GM10266 (cell line): ENCODE data around the gene PLOD3.

Experiments
- DNase-seq: peaks from one replicate; pipeline ENCODE4 v3.0.0; 2012; ENCODE audit errors: extremely low spot score
- TF ChIP-seq, protein P1 (sequence below): IDR thresholded peaks from 2 replicates; pipeline ENCODE4 v1.5.1; 2012; ENCODE audit warnings: mild to moderate bottlenecking, low read depth; ENCODE audit not compliant: control insufficient read depth, insufficient read depth; ENCODE audit errors: missing control alignments

Gene PLOD3

DNA sequence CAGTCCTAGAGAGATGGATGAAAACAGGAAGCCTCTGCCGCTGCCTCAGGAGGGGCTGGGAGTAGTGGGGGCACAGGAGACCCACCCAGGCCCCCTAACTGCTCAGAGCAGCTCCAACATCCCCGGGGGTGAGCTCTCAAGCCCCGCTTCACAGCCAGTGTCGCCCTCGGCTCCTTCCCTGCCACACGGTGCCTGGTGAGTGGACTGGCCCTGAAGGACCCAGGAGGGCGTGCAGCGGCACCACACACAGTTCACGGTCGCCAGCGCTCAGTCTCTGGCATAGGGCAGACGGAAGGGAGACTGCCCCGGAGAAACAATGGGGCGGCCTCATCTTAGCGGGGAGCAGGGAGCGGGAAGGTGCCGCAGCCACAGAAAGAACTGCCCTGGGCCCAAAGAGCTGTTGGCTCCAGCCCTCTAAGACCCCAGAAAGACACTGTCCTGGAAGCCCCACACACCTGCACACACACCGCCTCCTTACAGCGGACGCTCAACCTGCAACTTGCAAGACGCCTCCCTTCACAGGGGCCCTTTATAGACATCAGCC lies 19.0 kb upstream of the PLOD3 start:
- TF ChIP-seq, protein P1, sequence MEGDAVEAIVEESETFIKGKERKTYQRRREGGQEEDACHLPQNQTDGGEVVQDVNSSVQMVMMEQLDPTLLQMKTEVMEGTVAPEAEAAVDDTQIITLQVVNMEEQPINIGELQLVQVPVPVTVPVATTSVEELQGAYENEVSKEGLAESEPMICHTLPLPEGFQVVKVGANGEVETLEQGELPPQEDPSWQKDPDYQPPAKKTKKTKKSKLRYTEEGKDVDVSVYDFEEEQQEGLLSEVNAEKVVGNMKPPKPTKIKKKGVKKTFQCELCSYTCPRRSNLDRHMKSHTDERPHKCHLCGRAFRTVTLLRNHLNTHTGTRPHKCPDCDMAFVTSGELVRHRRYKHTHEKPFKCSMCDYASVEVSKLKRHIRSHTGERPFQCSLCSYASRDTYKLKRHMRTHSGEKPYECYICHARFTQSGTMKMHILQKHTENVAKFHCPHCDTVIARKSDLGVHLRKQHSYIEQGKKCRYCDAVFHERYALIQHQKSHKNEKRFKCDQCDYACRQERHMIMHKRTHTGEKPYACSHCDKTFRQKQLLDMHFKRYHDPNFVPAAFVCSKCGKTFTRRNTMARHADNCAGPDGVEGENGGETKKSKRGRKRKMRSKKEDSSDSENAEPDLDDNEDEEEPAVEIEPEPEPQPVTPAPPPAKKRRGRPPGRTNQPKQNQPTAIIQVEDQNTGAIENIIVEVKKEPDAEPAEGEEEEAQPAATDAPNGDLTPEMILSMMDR = no peak
- no peak for DNase-seq

DNA sequence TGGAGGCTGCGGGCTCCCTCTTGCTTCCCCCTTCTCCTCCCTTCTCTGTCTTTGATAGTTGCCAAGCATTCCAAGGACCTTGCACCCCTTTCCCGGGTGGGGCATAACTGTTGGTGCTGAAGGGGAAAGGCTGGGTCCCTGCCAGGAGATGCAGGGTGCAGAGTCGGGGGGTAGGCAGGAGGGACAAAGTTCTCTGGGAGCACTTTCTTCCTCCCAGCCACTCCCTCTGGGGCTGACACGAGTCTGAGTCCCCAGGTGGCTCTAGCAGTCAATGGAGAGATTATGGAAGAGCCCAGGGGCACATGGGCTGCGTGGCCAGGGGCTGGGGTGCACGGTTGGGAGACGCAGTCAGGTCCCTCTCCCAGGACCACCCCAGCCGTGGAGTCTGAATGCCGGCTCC lies 18.1 kb upstream of the PLOD3 start:
- DNase-seq = no peak
- TF ChIP-seq, protein P1 = no peak

DNA sequence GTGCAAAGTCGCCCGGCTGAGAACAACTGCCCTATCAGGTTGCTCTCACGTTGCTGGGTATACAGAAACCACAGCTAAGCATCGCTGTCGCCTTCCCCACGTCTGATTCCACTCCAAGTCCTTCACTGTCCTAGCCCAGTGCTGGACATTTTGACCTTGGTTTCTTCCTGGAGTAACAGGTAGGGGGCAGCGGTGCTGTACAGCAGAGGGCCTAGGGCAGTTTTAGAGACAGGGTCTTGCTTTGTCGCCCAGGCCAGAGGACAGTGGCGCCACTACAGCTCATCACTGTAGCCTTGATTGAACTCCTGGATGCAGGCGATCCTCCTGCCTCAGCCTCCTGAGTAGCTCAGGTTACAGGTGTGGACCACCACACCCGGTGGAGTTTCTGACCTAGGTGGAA lies 17.7 kb upstream of the PLOD3 start:
- DNase-seq = no peak

DNA sequence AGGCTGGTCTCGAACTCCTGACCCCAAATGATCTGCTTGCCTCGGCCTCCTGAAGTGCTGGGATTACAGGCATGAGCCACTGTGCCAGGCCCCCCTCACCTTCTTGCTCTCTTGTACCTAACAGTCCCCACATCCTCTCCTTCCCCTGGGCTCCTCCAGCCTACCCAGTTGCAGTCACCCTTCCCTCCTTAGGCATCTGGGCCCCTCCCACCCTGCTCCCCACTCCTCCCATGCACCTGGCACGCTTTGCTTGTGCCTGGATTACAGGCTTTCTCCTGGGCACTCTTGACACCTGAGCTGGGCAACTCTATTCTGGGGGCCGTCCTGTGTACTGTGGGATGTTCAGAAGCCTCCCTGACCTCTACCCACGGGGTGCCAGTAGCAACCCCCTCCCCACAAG lies 17.3 kb upstream of the PLOD3 start:
- TF ChIP-seq, protein P1 = no peak
- no peak for DNase-seq

More for the DNA sequence above, 17.7 kb upstream of the PLOD3 start:
- TF ChIP-seq, protein P1 = peak; percentile 30

DNA sequence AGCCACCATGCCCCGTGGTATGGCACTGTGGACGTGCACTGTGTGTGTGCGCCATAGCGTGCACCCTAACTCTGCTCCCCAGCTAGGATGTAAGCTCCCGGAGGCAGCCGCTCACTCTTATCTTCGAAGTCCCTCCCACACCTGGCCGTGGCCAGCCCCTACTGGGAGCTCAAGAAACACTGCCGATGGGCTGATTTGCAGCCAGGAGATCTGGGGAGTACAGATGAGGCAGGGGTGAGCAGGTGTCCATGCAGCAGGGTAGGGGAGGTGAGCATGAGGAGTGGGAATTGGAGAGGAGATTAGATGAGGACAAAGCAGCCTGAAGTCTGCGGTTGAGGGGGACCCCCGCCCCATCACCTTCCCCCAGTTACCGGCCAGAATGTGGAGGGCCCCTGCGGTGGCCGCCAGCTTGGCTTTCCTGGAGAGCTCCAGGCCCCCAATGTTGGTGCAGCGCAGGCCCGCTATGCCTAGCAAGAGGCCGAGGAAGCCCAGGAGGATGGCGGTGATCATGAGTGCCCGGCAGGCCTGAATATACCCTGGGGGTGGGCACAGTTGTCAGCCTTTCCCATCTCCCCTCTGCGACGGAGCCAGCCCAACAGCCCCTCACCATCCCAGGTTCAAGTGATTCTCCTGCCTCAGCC lies 16.6 kb upstream of the PLOD3 start:
- no peak for DNase-seq
- TF ChIP-seq, protein P1 = no peak

DNA sequence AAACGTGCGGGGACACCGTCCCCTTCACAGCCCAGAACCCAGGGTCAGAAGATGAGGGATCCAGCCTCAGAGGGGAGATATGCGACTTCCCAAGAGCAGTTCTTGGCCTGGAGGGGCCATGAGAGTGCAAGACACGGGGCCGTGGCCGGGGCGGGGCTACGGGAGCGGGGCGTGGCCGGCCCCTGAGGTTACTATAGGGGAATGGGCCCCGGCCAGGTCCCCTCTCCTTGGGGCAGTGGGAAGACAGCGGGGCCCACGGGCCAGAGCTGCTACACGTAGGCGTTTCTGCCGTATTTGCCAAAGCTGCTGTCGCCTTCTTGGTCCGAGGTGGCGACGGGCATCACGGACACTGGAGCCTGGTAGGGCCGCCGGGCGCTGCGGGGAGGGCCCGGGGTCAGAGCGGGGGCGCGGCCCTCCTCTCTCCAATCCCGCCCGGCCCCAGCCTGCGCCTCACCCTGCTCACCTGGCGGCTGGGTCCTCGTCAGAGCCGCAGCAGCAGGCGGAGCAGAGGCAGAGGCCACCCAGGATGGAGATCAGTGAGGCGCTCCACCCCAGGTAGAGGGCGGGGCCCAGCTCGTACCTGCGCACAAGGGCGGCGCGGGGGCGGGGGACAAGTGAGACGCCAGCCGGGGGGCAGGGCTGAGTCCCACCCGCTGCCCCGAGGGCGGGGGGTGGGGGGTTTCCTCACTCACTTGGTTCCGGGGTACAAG lies 14.9 kb upstream of the PLOD3 start:
- TF ChIP-seq, protein P1 = no peak
- no peak for DNase-seq

DNA sequence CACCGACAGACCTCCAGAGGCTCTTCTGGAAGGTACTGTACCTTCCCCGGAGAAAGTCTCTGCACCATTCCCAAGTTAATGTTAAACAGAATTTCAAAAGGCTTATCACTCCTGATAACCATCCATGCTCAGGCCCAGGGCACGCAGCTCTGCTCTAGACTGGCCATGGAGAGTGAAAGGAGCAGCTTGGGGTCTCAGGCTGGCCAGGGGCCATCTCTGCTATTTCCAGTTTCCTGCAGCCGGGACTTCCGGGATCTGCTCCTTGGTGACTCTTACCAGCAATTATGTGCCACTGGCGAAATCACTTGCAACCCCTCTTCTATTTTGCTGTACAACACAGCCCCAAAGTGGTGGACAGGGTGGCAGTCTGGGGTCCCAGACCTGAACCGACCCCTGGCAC lies 14.3 kb upstream of the PLOD3 start:
- TF ChIP-seq, protein P1 = no peak
- no peak for DNase-seq
